IMR-90 (cell line): ENCODE data around the gene TRIM63. TPM values are rescaled to one million over a fixed set of nuclear protein-coding genes. Genes with fewer than 3 reads are reported as not detected.
"Not testable (repeated sequence)": the region's sequence is repeated elsewhere in the genome, so short reads cannot be mapped to it uniquely, and the experiment has no call there.

ENCODE experiments used
- ATAC-seq: fragments of 200-7000 bp; cut with Tn5 transposase; 2 replicates; pipeline ENCODE4 v1.9.1; 2020; ENCODE audit warnings: low read depth, mild to moderate bottlenecking, moderate library complexity
- BruUV-seq: library from RNA; stranded (reverse); fragments of 400-500 nt; replicated peaks from 2 replicates; lab custom pipeline; 2021; lab: Mats Ljungman, UMichigan
- CTCF ChIA-PET: fragments of 300-600 bp; formaldehyde crosslinking; extraction: SDS; loops from one replicate; lab custom pipeline; 2021; ENCODE audit warnings: antibody characterized with exemption; lab: Yijun Ruan, JAX
- POLR2A ChIA-PET: fragments of 300-600 bp; sonication (Branson Sonifier 250); formaldehyde crosslinking; loops from one replicate; lab custom pipeline; 2022; ENCODE audit warnings: antibody characterized with exemption; ENCODE audit not compliant: unreplicated experiment; lab: Charles Lee
- DNase-seq: peaks from one replicate; pipeline ENCODE4 v3.0.0; 2013
- H2AFZ ChIP-seq: replicated peaks from 2 replicates; pipeline ENCODE3; 2013; ENCODE audit warnings: low read length, mild to moderate bottlenecking; ENCODE audit not compliant: poor library complexity
- H2AK5ac ChIP-seq: 2 replicates; pipeline ENCODE4 v1.6.1; 2013; ENCODE audit warnings: low read depth, low read length, inconsistent platforms
- H2AK9ac ChIP-seq: replicated peaks from 2 replicates; pipeline ENCODE3; 2013; ENCODE audit warnings: mild to moderate bottlenecking, low read depth, low read length, moderate library complexity; ENCODE audit not compliant: poor library complexity
- H2BK120ac ChIP-seq: 2 replicates; pipeline ENCODE4 v1.6.1; 2013; ENCODE audit warnings: low read depth, low read length, inconsistent platforms
- H2BK15ac ChIP-seq: 3 replicates; pipeline ENCODE4 v1.6.1; 2013; ENCODE audit warnings: low read depth, low read length, inconsistent platforms
- H2BK20ac ChIP-seq: 2 replicates; pipeline ENCODE4 v1.6.1; 2013; ENCODE audit warnings: low read depth, mild to moderate bottlenecking, inconsistent platforms, low read length, moderate library complexity
- H2BK5ac ChIP-seq: 2 replicates; pipeline ENCODE4 v1.6.1; 2013; ENCODE audit warnings: mild to moderate bottlenecking, low read depth, low read length, inconsistent platforms; ENCODE audit not compliant: poor library complexity, severe bottlenecking
- H3K14ac ChIP-seq: replicated peaks from 2 replicates; pipeline ENCODE4 v1.6.1; 2013; ENCODE audit warnings: low read depth, low read length, inconsistent platforms
- H3K18ac ChIP-seq: 2 replicates; pipeline ENCODE4 v1.6.1; 2013; ENCODE audit warnings: low read depth, low read length, control low read depth
- H3K23ac ChIP-seq: 2 replicates; pipeline ENCODE4 v1.6.1; 2013; ENCODE audit warnings: low read depth, low read length, inconsistent platforms
- H3K27ac ChIP-seq: 2 replicates; pipeline ENCODE4 v1.5.1; 2013; ENCODE audit warnings: mild to moderate bottlenecking, control low read depth, low read length; ENCODE audit not compliant: insufficient read depth
- H3K27me3 ChIP-seq: 2 replicates; pipeline ENCODE4 v1.6.1; 2013; ENCODE audit warnings: low read length; ENCODE audit not compliant: control insufficient read depth, insufficient read depth
- H3K36me3 ChIP-seq: 2 replicates; pipeline ENCODE4 v1.6.1; 2013; ENCODE audit warnings: low read length, mixed read lengths; ENCODE audit not compliant: control insufficient read depth, insufficient read depth
- H3K4ac ChIP-seq: 2 replicates; pipeline ENCODE4 v1.6.1; 2013; ENCODE audit warnings: low read depth, low read length, inconsistent platforms
- H3K4me1 ChIP-seq: 2 replicates; pipeline ENCODE4 v1.6.1; 2013; ENCODE audit warnings: low read length, mixed read lengths; ENCODE audit not compliant: control insufficient read depth, insufficient read depth
- H3K4me2 ChIP-seq: 2 replicates; pipeline ENCODE4 v1.6.1; 2013; ENCODE audit warnings: low read depth, mild to moderate bottlenecking, control low read depth, low read length, moderate library complexity
- H3K4me3 ChIP-seq: 2 replicates; pipeline ENCODE4 v1.5.1; 2013; ENCODE audit warnings: low read depth, mild to moderate bottlenecking, control low read depth, low read length, moderate library complexity; ENCODE audit not compliant: insufficient read depth
- H3K56ac ChIP-seq: 2 replicates; pipeline ENCODE4 v1.6.1; 2013; ENCODE audit warnings: low read length, inconsistent platforms; ENCODE audit not compliant: insufficient read depth; ENCODE audit errors: extremely low read depth
- H3K79me1 ChIP-seq, 2 experiments: 2 replicates each; pipeline ENCODE4 v1.6.1; 2013; ENCODE audit warnings: low read length in 2 of 2, inconsistent platforms in 1 of 2, low read depth in 1 of 2
- H3K9ac ChIP-seq: 2 replicates; pipeline ENCODE4 v1.6.1; 2013; ENCODE audit warnings: low read depth, low read length, control low read depth
- H3K9me1 ChIP-seq: 2 replicates; pipeline ENCODE4 v1.6.1; 2013; ENCODE audit warnings: low read length, inconsistent platforms; ENCODE audit not compliant: insufficient read depth
- H3K9me3 ChIP-seq: 2 replicates; pipeline ENCODE4 v1.6.1; 2013; ENCODE audit warnings: low read length; ENCODE audit not compliant: control insufficient read depth, insufficient read depth
- H4K20me1 ChIP-seq: 2 replicates; pipeline ENCODE4 v1.6.1; 2013; ENCODE audit warnings: low read length, inconsistent platforms; ENCODE audit not compliant: insufficient read depth
- H4K5ac ChIP-seq: 2 replicates; pipeline ENCODE4 v1.6.1; 2013; ENCODE audit warnings: mild to moderate bottlenecking, low read depth, low read length, control low read depth
- H4K8ac ChIP-seq, 2 experiments: 2 replicates each; pipeline ENCODE4 v1.6.1; 2013; ENCODE audit warnings: low read depth in 2 of 2, low read length in 2 of 2, control low read depth in 1 of 2, inconsistent platforms in 1 of 2
- H4K91ac ChIP-seq: 2 replicates; pipeline ENCODE4 v1.6.1; 2013; ENCODE audit warnings: low read depth, low read length, inconsistent platforms; ENCODE audit not compliant: insufficient read depth
- FOS ChIP-seq: fragments of 150-350 bp; IDR thresholded peaks from 2 replicates; pipeline ENCODE4 v1.6.1; 2016; ENCODE audit warnings: low read depth, low read length
- POLR2A ChIP-seq: IDR thresholded peaks from 2 replicates; pipeline ENCODE4 v1.6.1; 2012; ENCODE audit warnings: mild to moderate bottlenecking, low read depth, low read length
- RAD21 ChIP-seq: IDR thresholded peaks from 2 replicates; pipeline ENCODE4 v1.6.1; 2012; ENCODE audit warnings: low read length, improper control_type of control experiment
- WGBS, 2 experiments: methylation state at CpG; one replicate each; pipeline versions ENCODE4 v1.1.5 to v1.1.7; 2013; ENCODE audit warnings: missing lambda C conversion rate in 2 of 2; ENCODE audit not compliant: insufficient read length in 1 of 2; ENCODE audit errors: extremely low coverage in 2 of 2; 5-methylcytosine and 5-hydroxymethylcytosine counted together
- dilution Hi-C: fragments of 300-500 bp; cut with HindIII; formaldehyde crosslinking; loops from one replicate; pipeline ENCODE4 v1.14.3; 2018; ENCODE audit warnings: low sequenced_read_pairs; ENCODE audit not compliant: unreplicated experiment
- in situ Hi-C: fragments of 300-500 bp; cut with MboI; formaldehyde crosslinking; loops from 3 replicates; pipeline ENCODE4 v1.14.3; 2019; ENCODE audit warnings: low sequenced_read_pairs, inconsistent platforms, mixed read lengths
- intact Hi-C: fragments of 100-400 bp; cut with micrococcal nuclease; formaldehyde crosslinking; loops from 2 replicates; pipeline ENCODE4 v1.10.0; 2022
- polyA plus RNA-seq, 3 experiments: library from polyadenylated mRNA; depleted of rRNA; stranded (reverse); fragments of >200 nt; gene quantifications; 2 replicates each; pipeline ENCODE4 v1.2.3, GENCODE V29; 2012; ENCODE audit warnings: low replicate concordance in 1 of 3
- total RNA-seq: library from RNA; depleted of rRNA; stranded (reverse); fragments of >200 nt; gene quantifications from 2 replicates; pipeline ENCODE4 v1.2.3, GENCODE V29; 2012

TRIM63 gene
- total and polyA plus RNA-seq, 2 of the 4 experiments (the other 2 are of a cell fraction) = not detected

DNA sequence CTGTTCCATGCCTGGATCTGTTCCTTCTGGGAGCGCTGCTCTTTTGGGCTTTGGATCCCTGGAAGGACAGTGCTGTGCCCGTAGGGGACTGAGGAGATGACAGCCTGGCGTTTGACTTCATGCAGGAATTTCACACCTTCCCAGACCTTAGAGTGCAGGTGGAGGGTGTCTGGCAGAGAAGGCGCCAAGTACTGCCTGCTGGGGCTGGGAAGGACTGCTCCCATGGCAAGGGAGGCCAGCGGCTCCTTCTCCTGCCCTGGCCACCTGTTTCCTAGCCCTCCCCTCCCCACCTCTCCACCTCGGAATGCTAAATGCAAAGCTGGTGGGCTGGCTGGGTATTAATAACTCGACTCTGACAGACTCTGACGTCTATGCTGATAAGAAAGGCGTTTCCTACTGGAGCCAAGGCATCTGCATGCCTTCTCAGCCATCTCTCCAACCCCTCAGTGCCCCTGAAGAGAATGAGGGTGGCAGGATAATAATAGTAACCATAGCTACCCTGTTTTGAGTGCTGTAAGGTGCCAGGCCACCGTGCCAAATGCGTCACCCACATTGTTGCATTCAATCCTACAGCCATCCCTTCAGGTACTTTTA is 26.7 kb upstream of the TRIM63 start:
- dilution Hi-C loops (no loop called here), intact Hi-C loops (no loop called here)
- CTCF ChIA-PET = no interaction called here

DNA sequence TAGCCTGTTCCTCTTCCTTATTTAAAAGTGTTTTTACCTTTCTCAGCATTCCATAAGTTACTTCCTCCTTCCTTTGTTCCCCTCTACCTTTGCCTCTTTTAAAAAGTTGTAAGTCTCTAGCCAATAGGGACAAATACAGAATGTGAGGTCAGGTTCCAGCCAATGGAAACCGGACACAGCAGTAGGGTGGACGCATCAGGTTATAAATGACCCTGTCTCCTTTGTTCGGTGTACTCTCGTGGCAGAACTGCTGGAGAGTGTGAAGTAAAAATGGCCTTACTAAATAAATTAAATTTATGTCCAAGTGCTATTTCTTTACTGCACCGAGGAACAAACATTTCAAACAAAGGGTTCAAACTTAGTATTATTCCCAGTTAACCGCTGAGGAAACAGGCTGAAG is 26.1 kb upstream of the TRIM63 start:
- H4K8ac ChIP-seq, H3K9me3 ChIP-seq, H2BK5ac ChIP-seq, H3K4me3 ChIP-seq, H2BK20ac ChIP-seq, H3K4me2 ChIP-seq, H2AK9ac ChIP-seq, intact Hi-C loops, H2BK120ac ChIP-seq, H3K56ac ChIP-seq, H3K4me1 ChIP-seq, H3K4ac ChIP-seq, H3K18ac ChIP-seq, H3K14ac ChIP-seq, CTCF ChIA-PET, H3K36me3 ChIP-seq, H4K91ac ChIP-seq, DNase-seq, H4K20me1 ChIP-seq, H3K23ac ChIP-seq, H3K27ac ChIP-seq, H3K79me1 ChIP-seq, H2AFZ ChIP-seq, H2BK15ac ChIP-seq, in situ Hi-C loops, POLR2A ChIA-PET, H3K9ac ChIP-seq, ATAC-seq, BruUV-seq, dilution Hi-C loops, H2AK5ac ChIP-seq, H3K9me1 ChIP-seq, H4K5ac ChIP-seq: not testable (repeated sequence)
- WGBS, 2 experiments = no CpG with 5 or more reads among the region's 6 CpGs
- peaks cover 36% of the 10 kb centered on the region for H3K27me3 ChIP-seq

More for the DNA sequence above, 26.7 kb upstream of the TRIM63 start:
- no CpG with 5 or more reads among the region's 11 CpGs for WGBS, 2 experiments
- Histone ChIP-seq H3K18ac (no peak overlapping the region), H3K4me1 (peaks cover 2% of the 10 kb centered on the region; the same call in 1 of the 2 replicates), H3K27ac (no peak overlapping the region), H3K56ac (no peak overlapping the region), H2BK20ac (no peak overlapping the region), H3K36me3 (no peaks in the 10 kb centered on the region), H4K5ac (no peak overlapping the region), H3K4me2 (no peak overlapping the region), H2AK9ac (no peak overlapping the region), H4K8ac (no peak overlapping the region), H3K9ac (no peak overlapping the region), H2AK5ac (no peak overlapping the region), H2AFZ (peak overlapping the region; percentile 14), H3K27me3 (peaks cover 35% of the 10 kb centered on the region), H2BK15ac (no peak overlapping the region), H3K79me1 (no peaks in the 10 kb centered on the region), H3K23ac (no peak overlapping the region), H2BK120ac (no peak overlapping the region), H3K9me3 (no peaks in the 10 kb centered on the region), H3K14ac (no peak overlapping the region), H3K4me3 (no peak overlapping the region), H3K4ac (no peak overlapping the region), H3K9me1 (peaks cover 3% of the 10 kb centered on the region; the same call in 1 of the 2 replicates), H4K91ac (no peak overlapping the region), H4K20me1 (no peaks in the 10 kb centered on the region), H2BK5ac (no peak overlapping the region)
- no TSS peak for BruUV-seq
- TF ChIP-seq RAD21 = no peak
- no peak for TF ChIP-seq FOS
- no peak for TF ChIP-seq POLR2A
- no peak for ATAC-seq
- peak; percentile 12 for DNase-seq
- in situ Hi-C loops = no loop called here
- POLR2A ChIA-PET = no interaction called here
